CD4-positive, alpha-beta T cell (primary cell): ENCODE results near the gene FMN1. TPM values are rescaled to one million over a fixed set of nuclear protein-coding genes. Genes with fewer than 3 reads are reported as not detected.

Experiments
- ATAC-seq: fragments of 200-7000 bp; cut with Tn5 transposase; one replicate; pipeline ENCODE4 v1.10.0; 2022; ENCODE audit warnings: mild to moderate bottlenecking; ENCODE audit not compliant: poor library complexity
- CTCF ChIA-PET: fragments of 350-600 bp; sonication (Branson Sonifier 250); formaldehyde crosslinking; loops from one replicate; lab custom pipeline; 2021; ENCODE audit warnings: antibody characterized with exemption, inconsistent platforms; lab: Charles Lee
- POLR2A ChIA-PET: fragments of 350-600 bp; sonication (Branson Sonifier 250); formaldehyde crosslinking; loops from one replicate; lab custom pipeline; 2021; ENCODE audit warnings: antibody characterized with exemption, inconsistent platforms; lab: Charles Lee
- DNase-seq, 14 experiments: peaks; one replicate each; pipeline ENCODE4 v3.0.0-alpha.2; 2013 to 2020; ENCODE audit warnings: mixed read lengths in 2 of 14
- H3K27ac ChIP-seq, 2 donors: one replicate each; pipeline versions ENCODE4 v1.5.1 to v1.7.0; 2013; ENCODE audit warnings: low read length in 2 of 2, low read depth in 1 of 2, mild to moderate bottlenecking in 1 of 2
- H3K27me3 ChIP-seq, 2 experiments: 1 replicate in 1 of 2; 2 replicates in 1 of 2; pipeline versions ENCODE4 v1.6.1 to v1.7.0; 2013; ENCODE audit warnings: low read length in 2 of 2, control low read depth in 1 of 2, mild to moderate bottlenecking in 1 of 2, moderate library complexity in 1 of 2; ENCODE audit not compliant: insufficient read depth in 2 of 2, control insufficient read depth in 1 of 2
- H3K36me3 ChIP-seq: one replicate; pipeline ENCODE4 v1.6.1; 2013; ENCODE audit warnings: low read length, control low read depth; ENCODE audit not compliant: insufficient read depth
- H3K4me1 ChIP-seq: one replicate; pipeline ENCODE4 v1.6.1; 2013; ENCODE audit warnings: low read length, control low read depth; ENCODE audit not compliant: insufficient read depth
- H3K4me3 ChIP-seq: one replicate; pipeline ENCODE4 v1.5.1; 2013; ENCODE audit warnings: mild to moderate bottlenecking, low read length, moderate library complexity
- H3K9me3 ChIP-seq, 2 experiments: 1 replicate in 1 of 2; 2 replicates in 1 of 2; pipeline versions ENCODE4 v1.6.1 to v1.7.0; 2013; ENCODE audit warnings: low read length in 2 of 2, mild to moderate bottlenecking in 2 of 2, control low read depth in 1 of 2, moderate library complexity in 1 of 2; ENCODE audit not compliant: control insufficient read depth in 1 of 2, insufficient read depth in 1 of 2
- H3K27ac Mint-ChIP-seq: one replicate; pipeline ENCODE4 v1.8.0; 2020; ENCODE audit warnings: mixed read lengths
- H3K27me3 Mint-ChIP-seq: one replicate; pipeline ENCODE4 v1.8.0; 2021; ENCODE audit warnings: mixed read lengths
- H3K36me3 Mint-ChIP-seq: one replicate; pipeline ENCODE4 v1.8.0; 2021; ENCODE audit warnings: low read depth, mixed read lengths
- H3K4me1 Mint-ChIP-seq: one replicate; pipeline ENCODE4 v1.8.0; 2021; ENCODE audit warnings: low read depth, mixed read lengths
- H3K4me3 Mint-ChIP-seq: one replicate; pipeline ENCODE4 v1.8.0; 2020; ENCODE audit warnings: mild to moderate bottlenecking, mixed read lengths
- H3K9me3 Mint-ChIP-seq: one replicate; pipeline ENCODE4 v1.8.0; 2020; ENCODE audit warnings: mixed read lengths
- CTCF ChIP-seq: fragments of 200-600 bp; IDR thresholded peaks from one replicate; pipeline ENCODE4 v1.8.0; 2022; ENCODE audit warnings: antibody characterized with exemption, mild to moderate bottlenecking
- intact Hi-C, 2 experiments: fragments of 100-400 bp; cut with DNase I in 1 of 2; cut with micrococcal nuclease in 1 of 2; formaldehyde crosslinking; loops; one replicate each; pipeline versions ENCODE4 v1.15.1 to v1.9.0; 2023 to 2025; cut with DNase I, micrococcal nuclease
- total RNA-seq, 174 experiments: library from RNA in 2 of 174; stranded (reverse) in 2 of 174; gene quantifications; one replicate each; pipeline ENCODE4 v1.2.3 and lab custom pipeline; 2021 to 2026

FMN1 gene
- total RNA-seq, 2 experiments from 2014 or later: 0.39 to 0.55 TPM

- H3K27me3 Mint-ChIP-seq: peaks cover 3% of the 10 kb centered on the region
- H3K36me3 ChIP-seq: no peaks in the 10 kb centered on the region
- DNase-seq (no peak), ATAC-seq (no peak)
- ChIA-PET CTCF (no interaction called here), POLR2A (no interaction called here)
- H3K27me3 ChIP-seq: no peaks in the 10 kb centered on the region
- H3K9me3 ChIP-seq: no peaks in the 10 kb centered on the region
- no peak overlapping the region for H3K27ac ChIP-seq
- no peak for TF ChIP-seq CTCF
- H3K4me1 ChIP-seq: no peaks in the 10 kb centered on the region
- no peaks in the 10 kb centered on the region for H3K36me3 Mint-ChIP-seq
- intact Hi-C loops: no loop called here
- H3K4me1 Mint-ChIP-seq: no peaks in the 10 kb centered on the region
- no peak overlapping the region for H3K4me3 ChIP-seq
- no peaks in the 10 kb centered on the region for H3K9me3 Mint-ChIP-seq
- H3K27ac Mint-ChIP-seq: no peak overlapping the region
- H3K4me3 Mint-ChIP-seq: no peak overlapping the region
Observed at GRCh38 chr15:32981536-32981935, 213.0 kb downstream of the FMN1 start.

GRCh38 chr15:32979710-32980109 lies 214.8 kb downstream of the FMN1 start:
- Histone ChIP-seq H3K27ac (no peak overlapping the region), H3K27me3 (no peaks in the 10 kb centered on the region), H3K36me3 (no peaks in the 10 kb centered on the region), H3K4me1 (no peaks in the 10 kb centered on the region), H3K4me3 (no peak overlapping the region), H3K9me3 (no peaks in the 10 kb centered on the region)
- no peaks in the 10 kb centered on the region for H3K4me1 Mint-ChIP-seq
- TF ChIP-seq CTCF: no peak
- ChIA-PET POLR2A (no interaction called here), CTCF (interaction anchor here (1.4 kb wide), 1 partner anchor 9 kb away, joined by 4 read pairs; no protein-coding TSS in a partner anchor)
- H3K27me3 Mint-ChIP-seq: peaks cover 14% of the 10 kb centered on the region
- H3K4me3 Mint-ChIP-seq: no peak overlapping the region
- no peaks in the 10 kb centered on the region for H3K36me3 Mint-ChIP-seq
- H3K27ac Mint-ChIP-seq: no peak overlapping the region
- DNase-seq (no peak), ATAC-seq (no peak)
- H3K9me3 Mint-ChIP-seq: no peaks in the 10 kb centered on the region
- intact Hi-C loops: no loop called here

- ChIA-PET CTCF (no interaction called here), POLR2A (no interaction called here)
- H3K36me3 ChIP-seq: no peaks in the 10 kb centered on the region
- H3K27ac ChIP-seq: no peak overlapping the region
- no peak overlapping the region for H3K4me3 Mint-ChIP-seq
- H3K4me1 Mint-ChIP-seq: no peaks in the 10 kb centered on the region
- DNase-seq: no peak
- H3K9me3 ChIP-seq: no peaks in the 10 kb centered on the region
- peaks cover 14% of the 10 kb centered on the region for H3K27me3 Mint-ChIP-seq
- no peaks in the 10 kb centered on the region for H3K36me3 Mint-ChIP-seq
- TF ChIP-seq CTCF: no peak
- no peak overlapping the region for H3K4me3 ChIP-seq
- no peak overlapping the region for H3K27ac Mint-ChIP-seq
- no peaks in the 10 kb centered on the region for H3K27me3 ChIP-seq
- no peak for ATAC-seq
- no peaks in the 10 kb centered on the region for H3K9me3 Mint-ChIP-seq
- intact Hi-C loops: no loop called here
- no peaks in the 10 kb centered on the region for H3K4me1 ChIP-seq
Observed at GRCh38 chr15:32977506-32977905, 217.0 kb downstream of the FMN1 start.
